Transverse colon (tissue), 4 donors: ENCODE measurements around the gene LDLRAD4.

Source experiments
- CTCF ChIP-seq, 5 experiments: fragments of 200-600 bp in 3 of 5; fragments of 450-650 bp in 2 of 5; sonication (generic) in 3 of 5; IDR thresholded peaks; 1 replicate in 2 of 5; 2 replicates in 3 of 5; pipeline ENCODE4 v1.5.1; 2016 to 2017; ENCODE audit warnings: antibody characterized with exemption in 5 of 5, inconsistent platforms in 3 of 5, mild to moderate bottlenecking in 2 of 5, moderate library complexity in 1 of 5
- POLR2AphosphoS5 ChIP-seq, 3 donors: sonication (generic); formaldehyde crosslinking; IDR thresholded peaks; one replicate each; pipeline ENCODE4 v1.6.1; 2016; ENCODE audit warnings: antibody characterized with exemption in 3 of 3

GRCh38 chr18:13374468-13375301 is 156.1 kb downstream of the LDLRAD4 start:
- TF ChIP-seq POLR2AphosphoS5 (IDR thresholded peaks at IDR 0.05) (no peak), CTCF (IDR thresholded peaks at IDR 0.05) (no peak)
